Motor neuron (in vitro differentiated cells): ENCODE results near the gene NHLRC4. TPM values are rescaled to one million over a fixed set of nuclear protein-coding genes. Genes with fewer than 3 reads are reported as not detected.

Source experiments
- ATAC-seq, 8 experiments: fragments of 200-7000 bp; cut with Tn5 transposase; replicated peaks in 6 of 8; 2 replicates each; pipeline ENCODE4 v1.8.0; 2021; ENCODE audit warnings: mild to moderate bottlenecking in 8 of 8, moderate library complexity in 8 of 8
- H3K27ac ChIP-seq, 2 donors: fragments of 250-450 bp; sonication (Bioruptor Pico); 2 replicates each; pipeline ENCODE4 v1.9.0; 2021; ENCODE audit warnings: antibody characterized with exemption in 2 of 2, mild to moderate bottlenecking in 2 of 2, moderate library complexity in 1 of 2
- H3K4me1 ChIP-seq, 2 donors: fragments of 250-450 bp; sonication (Bioruptor Pico); replicated peaks in 1 of 2; 2 replicates each; pipeline ENCODE4 v1.6.1; 2021; ENCODE audit warnings: antibody characterized with exemption in 2 of 2, mild to moderate bottlenecking in 2 of 2, moderate library complexity in 1 of 2
- H3K4me3 ChIP-seq, 5 donors: fragments of 250-450 bp; sonication (Bioruptor Pico); 2 replicates each; pipeline ENCODE4 v1.9.0; 2021; ENCODE audit warnings: antibody characterized with exemption in 5 of 5, mild to moderate bottlenecking in 5 of 5, moderate library complexity in 4 of 5
- WGBS, 10 experiments: fragments of 450-650 bp; shearing (Covaris generic); methylation state at CpG; one replicate each; pipeline ENCODE4 v1.0.0; 2022; 5-methylcytosine and 5-hydroxymethylcytosine counted together
- in situ Hi-C, 9 experiments: fragments of 400-800 bp; cut with MboI; loops; one replicate each; pipeline ENCODE4 v1.15.0; 2021; ENCODE audit warnings: low sequenced_read_pairs in 9 of 9, low pct_unique_long_range_greater_than_20kb in 2 of 9; ENCODE audit not compliant: unreplicated experiment in 9 of 9
- total RNA-seq, 8 experiments: library from RNA; unstranded; fragments of 300-600 nt; gene quantifications; 2 replicates each; pipeline versions ENCODE4 v1.2.3 to v1.2.4, GENCODE V29; 2022

NHLRC4 gene
- total RNA-seq, 8 experiments from 2014 or later = 0.33 to 2.2 (median 1.0) TPM

DNA sequence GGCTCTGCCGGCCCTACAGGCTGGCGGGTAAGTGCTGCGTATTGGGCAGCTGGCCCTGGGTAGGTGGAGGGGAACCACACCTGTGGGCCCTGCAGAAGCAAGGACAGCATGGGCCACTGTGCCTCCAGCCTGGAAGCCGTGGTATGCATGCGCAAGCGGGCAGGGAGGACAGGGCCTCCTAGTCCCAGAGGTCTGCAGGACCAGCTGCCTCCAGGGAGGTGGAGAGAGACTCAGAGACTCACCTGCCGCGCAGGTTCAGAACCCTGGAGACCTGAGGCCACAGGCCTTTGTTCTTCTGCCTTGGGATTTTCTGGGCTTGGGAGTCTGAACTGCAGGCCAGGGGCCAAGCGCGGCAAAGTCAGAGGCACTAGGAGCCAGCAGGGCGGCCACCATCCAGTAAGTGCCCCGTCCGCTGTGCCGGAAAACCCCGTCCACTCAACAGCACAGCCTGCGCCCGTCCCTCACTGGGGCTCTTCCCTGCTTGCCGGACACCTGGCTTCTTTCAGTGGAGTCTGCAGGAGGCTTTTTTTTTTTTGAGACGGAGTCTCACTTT, 14.2 kb downstream of the NHLRC4 start:
- 100% methylated on average over 1 to 2 of the region's 19 CpGs; no CpG with 5 or more reads in 7 of the 10 experiments for WGBS, 10 experiments
- ATAC-seq = no peak
- Histone ChIP-seq H3K4me3 (no peak overlapping the region), H3K27ac (no peak overlapping the region), H3K4me1 (peaks cover 13 to 22% of the 10 kb centered on the region in 2 donors)
- in situ Hi-C loops = no loop called here

DNA sequence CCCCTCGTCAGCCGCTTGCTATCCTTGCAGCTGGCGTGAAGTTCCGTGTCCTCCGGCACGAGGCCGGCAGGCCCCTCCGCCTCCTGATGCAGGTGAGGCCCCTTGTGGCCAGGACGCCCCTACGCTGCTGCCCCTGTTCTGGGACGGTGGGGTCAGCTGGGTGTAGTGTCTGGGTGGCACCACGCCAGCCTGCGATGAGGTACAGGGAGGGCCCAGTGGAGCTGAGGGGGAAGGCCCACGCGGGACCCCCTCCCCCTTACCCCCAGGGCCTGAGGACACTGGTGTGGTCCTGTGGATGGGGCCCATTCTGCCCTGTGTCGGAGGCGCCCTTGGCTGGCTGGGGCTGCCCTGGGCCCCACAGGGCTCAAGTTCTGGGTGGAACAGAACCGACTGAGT, 15.4 kb downstream of the NHLRC4 start:
- Histone ChIP-seq H3K4me3 (no peak overlapping the region), H3K4me1 (peaks cover 13 to 19% of the 10 kb centered on the region in 2 donors), H3K27ac (no peak overlapping the region)
- ATAC-seq = no peak
- WGBS, 10 experiments = 100% methylated on average over 1 of the region's 18 CpGs; no CpG with 5 or more reads in 9 of the 10 experiments
- in situ Hi-C loops = no loop called here

- Histone ChIP-seq H3K27ac (no peak overlapping the region), H3K4me3 (no peak overlapping the region), H3K4me1 (peaks cover 17 to 20% of the 10 kb centered on the region in 2 donors)
- in situ Hi-C loops = no loop called here
- no peak for ATAC-seq
- WGBS, 10 experiments = 40 to 100% (median 60%) methylated on average over 1 to 3 of the region's 21 CpGs; no CpG with 5 or more reads in 7 of the 10 experiments
Measured at GRCh38 chr16:582614-583331, 16.0 kb downstream of the NHLRC4 start.

DNA sequence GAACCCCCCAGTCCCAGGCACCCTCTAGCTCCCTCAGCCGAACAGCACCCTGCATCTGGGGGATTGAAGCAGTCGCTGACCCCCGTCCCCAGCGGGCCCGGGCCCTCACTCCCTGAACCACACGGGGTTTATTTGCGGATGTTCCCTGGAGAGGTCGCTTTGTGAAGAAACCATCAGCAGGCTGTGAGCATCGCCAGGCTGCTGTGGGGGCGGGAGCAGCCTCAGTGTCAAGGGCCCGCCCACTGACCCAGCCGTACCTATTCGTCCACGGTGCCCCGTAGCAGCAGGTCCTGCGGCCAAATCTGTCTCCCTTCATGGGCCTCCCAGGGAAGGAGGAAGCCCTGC, 16.6 kb downstream of the NHLRC4 start:
- no peak overlapping the region for H3K4me3 ChIP-seq
- in situ Hi-C loops = no loop called here
- peak overlapping the region in 1 of 2 donors; percentile 20 for H3K27ac ChIP-seq
- ATAC-seq = peak in 6 of 8 experiments; percentile 2 to 54 (median 47)
- 31% methylated on average over 5 of the region's 16 CpGs; no CpG with 5 or more reads in 9 of the 10 experiments for WGBS, 10 experiments
- H3K4me1 ChIP-seq = peaks cover 22 to 26% of the 10 kb centered on the region in 2 donors

- WGBS, 10 experiments = 39% methylated on average over 4 of the region's 38 CpGs; no CpG with 5 or more reads in 9 of the 10 experiments
- Histone ChIP-seq H3K4me1 (peaks cover 22 to 25% of the 10 kb centered on the region in 2 donors), H3K27ac (peak overlapping the region in 1 of 2 donors; percentile 20), H3K4me3 (no peak overlapping the region)
- in situ Hi-C loops = no loop called here
- ATAC-seq = peak in 6 of 8 experiments; percentile 16 to 70 (median 66)
Measured at GRCh38 chr16:583815-584591, 17.2 kb downstream of the NHLRC4 start.

DNA sequence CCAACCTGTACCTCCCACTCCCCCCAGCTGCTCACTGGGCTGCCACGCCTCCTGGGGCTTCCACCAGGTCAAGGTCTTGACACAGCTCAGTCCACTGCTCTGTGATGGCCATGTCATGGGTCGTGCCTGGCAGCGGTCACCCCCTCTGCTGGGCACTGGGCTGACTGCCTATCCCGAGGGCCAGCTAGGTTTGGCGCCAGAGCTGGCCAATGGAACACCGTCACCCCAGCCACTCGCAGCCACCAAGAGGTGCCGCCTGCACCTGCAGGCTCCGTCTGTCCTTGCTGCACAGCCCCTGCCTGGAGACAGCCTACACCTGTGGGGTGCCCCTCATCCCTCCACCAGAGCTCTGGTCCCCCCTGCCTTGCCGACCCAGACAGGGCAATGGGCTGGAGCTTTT, 18.5 kb downstream of the NHLRC4 start:
- in situ Hi-C loops = no loop called here
- Histone ChIP-seq H3K4me1 (peaks cover 22 to 23% of the 10 kb centered on the region in 2 donors), H3K4me3 (no peak overlapping the region), H3K27ac (no peak overlapping the region)
- WGBS, 10 experiments = 20 to 33% methylated on average over 1 to 2 of the region's 10 CpGs; no CpG with 5 or more reads in 8 of the 10 experiments
- ATAC-seq = no peak

DNA sequence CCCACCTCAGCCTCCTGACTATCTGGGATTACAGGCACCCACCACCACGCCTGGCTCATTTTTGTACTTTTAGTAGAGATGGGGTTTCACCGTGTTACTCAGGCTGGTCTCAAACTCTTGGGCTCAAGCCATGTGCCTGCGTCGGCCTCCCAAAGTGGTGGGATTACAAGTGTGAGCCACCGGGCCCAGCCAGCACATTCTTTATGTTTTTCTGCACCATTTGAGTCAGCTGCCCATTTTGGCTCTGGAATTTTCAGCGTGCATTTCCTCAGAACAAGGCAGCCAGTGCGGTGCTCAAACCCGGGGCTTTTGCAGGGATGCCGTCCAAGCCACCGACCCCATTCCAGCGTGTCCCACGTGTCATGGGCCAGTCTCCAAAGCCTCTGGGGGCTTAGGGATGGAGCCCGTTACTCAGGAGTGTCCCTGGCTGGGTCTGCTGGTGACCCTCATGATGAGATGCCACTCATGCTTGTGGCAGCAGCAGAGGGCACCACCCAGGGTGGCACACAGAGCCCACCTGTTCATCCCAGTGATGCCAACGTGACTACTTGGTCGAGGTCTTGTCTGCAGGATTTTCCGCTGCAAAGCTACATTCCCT, 19.3 kb downstream of the NHLRC4 start:
- no peak for ATAC-seq
- peaks cover 27 to 28% of the 10 kb centered on the region in 2 donors for H3K4me1 ChIP-seq
- WGBS, 10 experiments = 7 to 100% (median 39%) methylated on average over 1 to 11 of the region's 16 CpGs; no CpG with 5 or more reads in 3 of the 10 experiments
- in situ Hi-C loops = no loop called here
- H3K27ac ChIP-seq = no peak overlapping the region
- H3K4me3 ChIP-seq = no peak overlapping the region

DNA sequence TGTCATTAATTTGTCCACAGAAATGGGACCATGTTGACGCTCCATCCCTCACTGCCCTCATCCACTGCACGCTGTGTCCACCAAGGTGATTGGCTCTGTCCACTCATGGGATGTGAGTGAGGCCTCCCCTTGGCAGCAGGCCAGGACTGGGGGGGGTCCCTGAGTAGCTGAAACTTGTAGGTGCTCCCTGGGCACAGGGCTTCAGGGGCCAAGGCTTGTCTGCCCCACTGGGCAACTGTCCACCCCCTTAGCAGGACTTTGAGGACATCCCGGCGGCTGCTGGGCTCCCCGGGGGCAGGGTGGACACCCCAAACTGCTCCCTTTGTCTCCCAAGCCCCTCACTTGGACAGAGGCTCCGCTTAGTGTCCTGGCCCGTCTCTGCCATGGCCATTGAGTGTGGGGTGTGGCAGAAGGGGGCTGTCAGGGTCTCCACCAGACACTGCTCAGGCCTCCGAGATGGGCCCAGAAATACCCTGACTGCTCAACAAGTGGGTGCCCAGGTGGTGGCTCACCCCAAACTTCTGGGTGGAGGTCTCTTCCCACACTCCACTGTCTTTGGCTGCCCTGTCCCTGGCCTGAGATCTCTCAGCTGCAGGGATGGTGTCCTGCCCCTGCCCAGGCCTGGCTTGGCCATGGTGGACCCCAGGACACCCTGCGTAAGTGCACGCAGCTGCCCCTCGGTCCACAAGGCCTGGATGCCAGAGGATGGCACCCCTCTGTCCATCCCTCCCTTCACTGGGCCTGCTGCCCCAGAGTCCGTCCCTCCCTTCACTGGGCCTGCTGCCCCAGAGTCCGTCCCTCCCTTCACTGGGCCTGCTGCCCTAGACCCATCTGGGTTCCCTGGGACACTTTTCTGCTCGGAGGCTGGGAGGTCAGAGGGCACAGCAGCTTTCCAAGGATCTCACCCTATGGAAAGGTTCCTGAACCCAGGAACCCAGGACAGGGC, 20.1 kb downstream of the NHLRC4 start:
- Histone ChIP-seq H3K27ac (no peak overlapping the region), H3K4me3 (no peak overlapping the region), H3K4me1 (peaks cover 27 to 28% of the 10 kb centered on the region in 2 donors)
- in situ Hi-C loops = no loop called here
- WGBS, 10 experiments = 50 to 80% (median 62%) methylated on average over 1 to 2 of the region's 14 CpGs; no CpG with 5 or more reads in 6 of the 10 experiments
- no peak for ATAC-seq

- 0 to 3% (median 0%) methylated on average over 2 to 7 of the region's 21 CpGs; no CpG with 5 or more reads in 6 of the 10 experiments for WGBS, 10 experiments
- Histone ChIP-seq H3K27ac (peak overlapping the region; percentile 99), H3K4me1 (peaks cover 20 to 22% of the 10 kb centered on the region in 2 donors), H3K4me3 (peak overlapping the region; percentile 69 to 96 (median 90))
- peak in 7 of 8 experiments; percentile 1 to 12 (median 4) for ATAC-seq
- in situ Hi-C loops = no loop called here
Measured at GRCh38 chr16:588639-588888, 21.8 kb downstream of the NHLRC4 start.

DNA sequence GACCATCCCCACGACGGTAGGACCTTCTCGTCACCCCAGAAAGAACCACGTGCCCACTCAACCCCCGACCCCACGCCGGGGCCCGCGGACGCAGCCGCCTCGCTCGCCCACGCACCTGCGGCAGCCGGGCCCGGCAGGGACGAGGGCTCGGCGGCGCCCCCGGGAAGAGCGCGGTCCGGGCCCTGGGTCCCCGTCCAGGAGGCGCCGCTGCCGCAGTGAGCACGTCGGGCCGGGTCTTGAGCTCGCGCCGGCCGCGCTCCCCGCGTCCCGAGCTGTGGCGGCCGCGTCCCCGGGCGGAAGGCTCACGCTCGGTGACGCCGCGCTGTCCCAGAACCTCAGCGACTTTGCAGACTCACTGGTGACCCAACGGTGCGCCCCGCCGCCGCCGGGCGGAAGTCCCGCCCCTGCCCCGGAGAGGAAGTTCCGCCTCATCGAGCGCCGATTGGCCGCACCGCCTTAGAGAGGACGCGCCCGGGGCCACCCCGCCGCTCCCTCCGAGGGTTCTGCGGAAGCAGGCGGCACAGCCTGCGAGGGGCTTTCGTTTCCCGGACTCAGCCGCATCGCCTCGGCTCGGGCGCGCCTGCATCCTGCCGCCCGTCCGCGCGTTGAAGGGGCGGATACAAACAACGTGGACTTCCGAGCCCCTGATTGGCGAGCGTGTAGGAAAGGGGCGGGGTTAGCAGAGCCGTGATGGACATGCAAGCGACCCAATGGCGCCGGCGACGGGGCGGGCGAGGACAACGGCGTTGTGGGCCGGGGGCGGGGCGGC, 22.3 kb downstream of the NHLRC4 start:
- 0 to 3% (median 0%) methylated on average over 5 to 10 of the region's 107 CpGs; no CpG with 5 or more reads in 7 of the 10 experiments for WGBS, 10 experiments
- Histone ChIP-seq H3K27ac (peak overlapping the region; percentile 99), H3K4me3 (peak overlapping the region; percentile 69 to 96 (median 90)), H3K4me1 (peaks cover 15 to 17% of the 10 kb centered on the region in 2 donors)
- in situ Hi-C loops = no loop called here
- ATAC-seq = peak; percentile 67 to 83 (median 78)

DNA sequence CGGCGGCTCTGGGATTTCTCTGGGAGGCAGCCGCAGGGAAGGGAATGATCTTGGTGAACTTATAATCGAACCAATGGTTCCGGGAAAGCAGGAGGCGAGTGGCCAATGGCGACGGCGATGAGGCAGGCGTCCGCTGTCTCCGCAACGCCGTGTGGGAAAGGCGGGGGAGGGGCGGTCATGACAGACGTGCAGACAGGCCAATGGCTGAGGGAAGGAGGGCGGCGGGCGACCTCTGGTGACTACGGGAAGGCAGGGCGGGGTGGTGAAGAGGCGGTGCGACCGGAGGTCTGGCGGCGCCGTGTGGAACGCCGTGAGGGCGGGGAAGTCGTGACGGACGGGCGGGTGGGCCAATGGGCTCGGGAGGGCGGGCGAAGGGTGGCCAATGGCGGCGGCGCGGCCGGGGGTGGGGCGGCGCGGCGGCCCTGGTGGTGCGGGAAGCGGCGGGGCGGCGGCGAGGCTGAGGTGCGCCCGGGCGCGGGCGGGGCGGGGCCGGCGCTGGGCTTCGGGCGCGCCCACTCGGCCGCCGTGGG, 22.9 kb downstream of the NHLRC4 start, which contains the start of gene RAB40C:
Gene RAB40C (plus strand): TSS at position 409 of the 530 bp plus-strand sequence. CDS start 226 bp downstream, outside the sequence.
- Histone ChIP-seq H3K4me1 (peaks cover 12 to 14% of the 10 kb centered on the region in 2 donors), H3K4me3 (peak within 1 kb of the TSS; percentile 69 to 96 (median 90)), H3K27ac (peak within 1 kb of the TSS; percentile 99)
- ATAC-seq = peak; percentile 70 to 90 (median 87)
- in situ Hi-C loops = no loop called here
- WGBS, 10 experiments = no CpG with 5 or more reads among the region's 67 CpGs
